GM23248 (cell line): ENCODE measurements around the gene TNFRSF13B.

ENCODE experiments used
- EZH2 ChIP-seq: fragments of 200-600 bp; sonication (generic); IDR thresholded peaks from 2 replicates; pipeline ENCODE4 v1.6.1; 2018; ENCODE audit warnings: antibody characterized with exemption, mild to moderate bottlenecking; ENCODE audit not compliant: insufficient read depth, poor library complexity, severe bottlenecking
- EZH2phosphoT487 ChIP-seq: fragments of 200-600 bp; sonication (generic); IDR thresholded peaks from 2 replicates; pipeline ENCODE4 v1.6.1; 2018; ENCODE audit warnings: antibody characterized with exemption, moderate library complexity, mild to moderate bottlenecking, low read depth; ENCODE audit not compliant: insufficient read depth

DNA sequence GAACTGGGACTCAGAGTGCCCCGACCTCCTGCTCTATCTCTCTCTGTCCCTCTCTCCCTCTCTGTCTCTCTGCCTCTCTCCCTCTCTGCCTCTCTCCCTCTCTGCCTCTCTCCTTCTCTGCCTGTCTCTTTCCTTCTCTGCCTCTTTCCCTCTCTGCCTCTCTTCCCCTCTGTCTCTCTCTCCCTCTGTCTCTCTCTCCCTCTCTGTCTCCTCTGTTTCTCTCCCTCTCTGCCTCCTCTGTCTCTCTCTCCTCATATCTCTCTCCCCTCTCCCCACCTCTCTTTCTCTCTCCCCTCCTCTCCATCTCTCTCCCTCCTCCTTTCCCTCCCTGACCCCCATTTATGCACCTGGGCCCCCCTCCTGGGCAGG is 32.7 kb downstream of the TNFRSF13B start:
- TF ChIP-seq EZH2phosphoT487 (no peak), EZH2 (no peak)
